Neural cell (in vitro differentiated cells): ENCODE results near the gene SYVN1. TPM values are rescaled to one million over a fixed set of nuclear protein-coding genes. Genes with fewer than 3 reads are reported as not detected.
"Not testable (repeated sequence)": the region's sequence is repeated elsewhere in the genome, so short reads cannot be mapped to it uniquely, and the experiment has no call there.

Experiments used
- H2AFZ ChIP-seq: fragments of 200-600, 300-800 bp; sonication (generic), shearing (Covaris generic); 2 replicates; pipeline ENCODE4 v1.6.0; 2014; ENCODE audit warnings: low read depth, mild to moderate bottlenecking, antibody characterized with exemption, low read length, moderate library complexity
- H3F3A ChIP-seq: fragments of 200-600 bp; shearing (Covaris generic); 2 replicates; pipeline ENCODE4 v1.6.1; 2016; ENCODE audit warnings: mild to moderate bottlenecking, moderate library complexity, mixed read lengths, antibody characterized with exemption, low read length; ENCODE audit not compliant: insufficient read depth, poor library complexity, severe bottlenecking
- H3K27ac ChIP-seq: fragments of 200-600, 300-800 bp; sonication (generic), shearing (Covaris generic); 2 replicates; pipeline ENCODE4 v1.5.1; 2014; ENCODE audit warnings: mild to moderate bottlenecking, low read length, moderate library complexity
- H3K27me3 ChIP-seq: fragments of 300-800, 200-600 bp; sonication (generic), shearing (Covaris generic); 2 replicates; pipeline ENCODE4 v1.6.0; 2014; ENCODE audit warnings: mild to moderate bottlenecking, low read depth, low read length, moderate library complexity; ENCODE audit not compliant: insufficient read depth
- H3K36me3 ChIP-seq: fragments of 300-800, 200-600 bp; sonication (generic), shearing (Covaris generic); 2 replicates; pipeline ENCODE4 v1.5.1; 2014; ENCODE audit warnings: mild to moderate bottlenecking, antibody characterized with exemption, low read length, moderate library complexity; ENCODE audit not compliant: insufficient read depth
- H3K4me2 ChIP-seq: fragments of 300-800, 200-600 bp; sonication (generic), shearing (Covaris generic); 2 replicates; pipeline ENCODE4 v1.6.0; 2014; ENCODE audit warnings: mild to moderate bottlenecking, low read length
- H3K4me3 ChIP-seq: fragments of 300-800, 200-600 bp; sonication (generic), shearing (Covaris generic); 2 replicates; pipeline ENCODE4 v1.5.1; 2014; ENCODE audit warnings: mild to moderate bottlenecking, low read length, moderate library complexity
- H3K79me2 ChIP-seq: fragments of 200-600 bp; shearing (Covaris generic); replicated peaks from 2 replicates; pipeline ENCODE4 v1.6.0; 2014; ENCODE audit warnings: mild to moderate bottlenecking, low read length, moderate library complexity; ENCODE audit not compliant: insufficient read depth
- H3K9ac ChIP-seq: fragments of 300-800, 200-600 bp; sonication (generic), shearing (Covaris generic); 2 replicates; pipeline ENCODE4 v1.6.1; 2016; ENCODE audit warnings: mild to moderate bottlenecking, low read length, mixed read lengths
- H3K9me2 ChIP-seq: fragments of 200-600 bp; shearing (Covaris generic); 2 replicates; pipeline ENCODE4 v1.6.1; 2016; ENCODE audit warnings: mild to moderate bottlenecking, low read length, mixed read lengths; ENCODE audit not compliant: insufficient read depth
- H3K9me3 ChIP-seq: fragments of 200-600, 300-800 bp; sonication (generic), shearing (Covaris generic); 2 replicates; pipeline ENCODE4 v1.6.1; 2016; ENCODE audit warnings: mild to moderate bottlenecking, mixed run types, low read length, moderate library complexity, mixed read lengths
- H4K20me1 ChIP-seq: fragments of 200-600 bp; shearing (Covaris generic); 2 replicates; pipeline ENCODE4 v1.6.1; 2016; ENCODE audit warnings: mild to moderate bottlenecking, mixed run types; ENCODE audit not compliant: insufficient read depth
- CTCF ChIP-seq: fragments of 450-650 bp; IDR thresholded peaks from 2 replicates; pipeline ENCODE4 v1.5.1; 2014; ENCODE audit warnings: antibody characterized with exemption, mild to moderate bottlenecking, moderate library complexity; ENCODE audit not compliant: poor library complexity, severe bottlenecking
- EP300 ChIP-seq: fragments of 450-650 bp; conservative IDR thresholded peaks from 2 replicates; pipeline ENCODE4 v1.6.1; 2014; ENCODE audit warnings: antibody characterized with exemption, mild to moderate bottlenecking, moderate library complexity; ENCODE audit not compliant: poor library complexity, severe bottlenecking
- EZH2 ChIP-seq: fragments of 200-600, 300-800 bp; shearing (Covaris generic), sonication (generic); IDR thresholded peaks from 2 replicates; pipeline ENCODE4 v1.6.1; 2014; ENCODE audit warnings: antibody characterized with exemption, low read length, borderline replicate concordance, mild to moderate bottlenecking; ENCODE audit not compliant: insufficient read depth, poor library complexity, severe bottlenecking
- MXI1 ChIP-seq: fragments of 450-650 bp; conservative IDR thresholded peaks from 2 replicates; pipeline ENCODE4 v1.6.1; 2014; ENCODE audit warnings: antibody characterized with exemption, mild to moderate bottlenecking; ENCODE audit not compliant: poor library complexity, severe bottlenecking
- POLR2AphosphoS5 ChIP-seq: IDR thresholded peaks from 2 replicates; pipeline ENCODE4 v1.6.1; 2012
- RAD21 ChIP-seq: fragments of 450-650 bp; conservative IDR thresholded peaks from 2 replicates; pipeline ENCODE4 v1.6.1; 2014; ENCODE audit warnings: antibody characterized with exemption, mild to moderate bottlenecking, moderate library complexity
- SMC3 ChIP-seq: fragments of 450-650 bp; conservative IDR thresholded peaks from 2 replicates; pipeline ENCODE4 v1.6.1; 2014; ENCODE audit warnings: antibody characterized with exemption, mild to moderate bottlenecking, moderate library complexity; ENCODE audit not compliant: poor library complexity
- TAF1 ChIP-seq: IDR thresholded peaks from 2 replicates; pipeline ENCODE4 v1.6.1; 2012; ENCODE audit warnings: low read depth
- polyA plus RNA-seq: library from polyadenylated mRNA; depleted of rRNA; stranded (reverse); fragments of >200 nt; gene quantifications from 2 replicates; pipeline ENCODE4 v1.2.3, GENCODE V29; 2014
- TF ChIP-seq, protein P1 (sequence below): IDR thresholded peaks from 2 replicates; pipeline ENCODE4 v1.6.1; 2012; ENCODE audit warnings: borderline replicate concordance

SYVN1 gene
- polyA plus RNA-seq, 1 donor from 2014 or later, result 12.8 TPM

GRCh38 chr11:65151331-65151899, 17.1 kb upstream of the SYVN1 start:
- no peak for TF ChIP-seq EZH2
- TF ChIP-seq EP300, result no peak
- no peak for TF ChIP-seq SMC3
- no peak for TF ChIP-seq MXI1
- TF ChIP-seq TAF1, result no peak
- TF ChIP-seq CTCF, result no peak
- TF ChIP-seq, protein P1, sequence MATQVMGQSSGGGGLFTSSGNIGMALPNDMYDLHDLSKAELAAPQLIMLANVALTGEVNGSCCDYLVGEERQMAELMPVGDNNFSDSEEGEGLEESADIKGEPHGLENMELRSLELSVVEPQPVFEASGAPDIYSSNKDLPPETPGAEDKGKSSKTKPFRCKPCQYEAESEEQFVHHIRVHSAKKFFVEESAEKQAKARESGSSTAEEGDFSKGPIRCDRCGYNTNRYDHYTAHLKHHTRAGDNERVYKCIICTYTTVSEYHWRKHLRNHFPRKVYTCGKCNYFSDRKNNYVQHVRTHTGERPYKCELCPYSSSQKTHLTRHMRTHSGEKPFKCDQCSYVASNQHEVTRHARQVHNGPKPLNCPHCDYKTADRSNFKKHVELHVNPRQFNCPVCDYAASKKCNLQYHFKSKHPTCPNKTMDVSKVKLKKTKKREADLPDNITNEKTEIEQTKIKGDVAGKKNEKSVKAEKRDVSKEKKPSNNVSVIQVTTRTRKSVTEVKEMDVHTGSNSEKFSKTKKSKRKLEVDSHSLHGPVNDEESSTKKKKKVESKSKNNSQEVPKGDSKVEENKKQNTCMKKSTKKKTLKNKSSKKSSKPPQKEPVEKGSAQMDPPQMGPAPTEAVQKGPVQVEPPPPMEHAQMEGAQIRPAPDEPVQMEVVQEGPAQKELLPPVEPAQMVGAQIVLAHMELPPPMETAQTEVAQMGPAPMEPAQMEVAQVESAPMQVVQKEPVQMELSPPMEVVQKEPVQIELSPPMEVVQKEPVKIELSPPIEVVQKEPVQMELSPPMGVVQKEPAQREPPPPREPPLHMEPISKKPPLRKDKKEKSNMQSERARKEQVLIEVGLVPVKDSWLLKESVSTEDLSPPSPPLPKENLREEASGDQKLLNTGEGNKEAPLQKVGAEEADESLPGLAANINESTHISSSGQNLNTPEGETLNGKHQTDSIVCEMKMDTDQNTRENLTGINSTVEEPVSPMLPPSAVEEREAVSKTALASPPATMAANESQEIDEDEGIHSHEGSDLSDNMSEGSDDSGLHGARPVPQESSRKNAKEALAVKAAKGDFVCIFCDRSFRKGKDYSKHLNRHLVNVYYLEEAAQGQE, result no peak
- no peak for TF ChIP-seq POLR2AphosphoS5
- TF ChIP-seq RAD21, result no peak
- Histone ChIP-seq H3K9me2 (no peaks in the 10 kb centered on the region), H3K79me2 (no peaks in the 10 kb centered on the region), H4K20me1 (no peaks in the 10 kb centered on the region), H3K36me3 (no peaks in the 10 kb centered on the region), H3K4me3 (no peak overlapping the region), H2AFZ (no peak overlapping the region), H3K4me2 (no peak overlapping the region), H3K9ac (no peak overlapping the region), H3K9me3 (no peaks in the 10 kb centered on the region), H3F3A (no peaks in the 10 kb centered on the region), H3K27ac (no peak overlapping the region), H3K27me3 (no peaks in the 10 kb centered on the region)

DNA sequence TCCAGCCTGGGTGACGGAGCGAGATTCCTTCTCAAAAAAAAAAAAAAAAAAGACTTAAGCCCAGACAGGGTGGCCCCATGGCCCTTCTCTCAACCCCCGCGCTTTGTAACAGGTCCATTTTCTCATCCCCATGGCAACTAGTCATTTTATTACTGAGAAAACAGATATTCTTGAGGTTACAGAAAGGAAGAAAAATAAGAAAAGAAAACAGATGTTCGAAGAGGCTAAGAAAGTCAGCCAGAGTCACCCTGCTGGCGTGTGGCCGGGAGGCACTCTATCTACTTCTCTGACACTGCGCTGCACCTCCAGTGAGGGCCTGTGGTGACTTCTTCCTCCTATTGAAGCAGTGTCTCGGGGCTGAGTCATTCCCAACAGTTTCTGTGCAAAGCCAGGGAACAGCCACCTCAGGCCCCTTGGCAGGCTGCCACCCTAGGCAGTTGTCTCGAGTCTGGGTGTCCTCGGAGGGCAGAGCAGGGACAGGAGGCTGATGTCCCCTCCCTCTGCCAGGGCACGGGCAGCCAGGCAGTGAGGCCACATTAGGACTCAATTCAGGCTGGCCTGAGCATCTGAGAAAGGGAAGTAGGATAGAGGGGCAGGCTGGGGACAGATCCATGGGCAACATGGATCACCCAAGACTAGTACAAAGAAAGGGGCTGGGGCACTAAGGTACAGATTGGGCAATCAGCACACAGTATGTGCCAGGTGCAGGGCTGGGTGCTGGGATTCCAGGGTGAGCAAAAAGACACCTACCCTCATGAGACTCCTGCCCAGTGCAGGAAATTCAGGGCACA, 16.4 kb upstream of the SYVN1 start:
- H3K4me2 ChIP-seq, result no peak overlapping the region
- no peaks in the 10 kb centered on the region for H3K9me3 ChIP-seq
- H3K9ac ChIP-seq, result no peak overlapping the region
- H3K27me3 ChIP-seq, result no peaks in the 10 kb centered on the region
- no peak overlapping the region for H2AFZ ChIP-seq
- H3K4me3 ChIP-seq, result no peak overlapping the region
- no peaks in the 10 kb centered on the region for H3K36me3 ChIP-seq
- no peak overlapping the region for H3K27ac ChIP-seq
- H3K79me2 ChIP-seq, result no peaks in the 10 kb centered on the region
- H4K20me1 ChIP-seq, result no peaks in the 10 kb centered on the region
- TF ChIP-seq EZH2 (no peak), CTCF (no peak), POLR2AphosphoS5 (no peak), EP300 (no peak), TAF1 (no peak), MXI1 (no peak), RAD21 (no peak), SMC3 (no peak)
- TF ChIP-seq, protein P1, result no peak
- no peaks in the 10 kb centered on the region for H3K9me2 ChIP-seq
- no peaks in the 10 kb centered on the region for H3F3A ChIP-seq

GRCh38 chr11:65150131-65150508, 15.8 kb upstream of the SYVN1 start:
- H3K4me2 ChIP-seq, H3K27ac ChIP-seq: not testable (repeated sequence)

More at GRCh38 chr11:65150131-65150508, 15.8 kb upstream of the SYVN1 start:
- H2AFZ ChIP-seq, H3K4me3 ChIP-seq, H4K20me1 ChIP-seq, H3K9me2 ChIP-seq, H3K36me3 ChIP-seq, H3K9ac ChIP-seq, H3F3A ChIP-seq, H3K79me2 ChIP-seq, H3K27me3 ChIP-seq, H3K9me3 ChIP-seq: not testable (repeated sequence)
